NCI-H1105 treated with DMSO at 0.1 percent for 48 hours (cell line): ENCODE results near the gene SRGAP3.

Source experiments
- DNase-seq: peaks from one replicate; lab custom pipeline; 2025; lab: John Stamatoyannopoulos, UW

Gene SRGAP3

DNA sequence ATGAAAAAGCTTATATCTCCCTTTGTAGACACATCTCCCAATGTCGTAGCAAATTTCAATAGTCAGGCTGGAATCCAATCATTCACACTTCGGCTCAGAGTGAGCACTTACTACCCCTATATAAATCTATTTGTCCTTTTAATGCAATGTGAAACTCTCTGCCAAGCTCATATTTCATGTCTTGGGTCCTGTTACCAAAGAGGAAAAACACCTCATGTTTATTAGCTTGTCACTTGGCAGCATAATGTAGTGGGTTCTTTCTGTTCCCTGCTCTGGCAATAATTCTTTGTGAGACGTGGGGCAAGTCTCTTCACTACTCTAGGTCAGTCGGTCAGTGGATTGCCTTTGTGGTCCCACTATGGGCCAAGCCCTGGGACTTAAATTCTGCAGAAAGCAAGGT is 107.1 kb downstream of the SRGAP3 start:
- peak; percentile 8 for DNase-seq

DNA sequence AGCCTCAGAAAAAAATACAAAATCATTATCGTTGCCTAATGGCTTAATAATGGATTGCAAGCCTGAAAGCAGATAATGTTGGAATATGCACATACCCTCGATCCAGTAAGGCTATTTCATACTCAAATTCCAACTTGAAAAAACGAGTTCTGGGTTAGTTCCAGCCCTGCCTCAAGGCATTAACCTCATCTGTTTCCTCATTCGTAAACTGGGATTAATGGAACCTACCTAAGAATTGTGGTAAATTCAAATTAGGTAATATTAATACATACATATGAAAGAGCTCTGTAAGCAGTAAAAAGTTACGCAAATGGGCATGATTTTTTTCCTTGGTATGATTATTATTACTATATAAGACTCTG is 107.5 kb downstream of the SRGAP3 start:
- DNase-seq: no peak

GRCh38 chr3:9139366-9139765 is 110.1 kb downstream of the SRGAP3 start:
- no peak for DNase-seq

GRCh38 chr3:9137676-9138075 is 111.8 kb downstream of the SRGAP3 start:
- DNase-seq: no peak

DNA sequence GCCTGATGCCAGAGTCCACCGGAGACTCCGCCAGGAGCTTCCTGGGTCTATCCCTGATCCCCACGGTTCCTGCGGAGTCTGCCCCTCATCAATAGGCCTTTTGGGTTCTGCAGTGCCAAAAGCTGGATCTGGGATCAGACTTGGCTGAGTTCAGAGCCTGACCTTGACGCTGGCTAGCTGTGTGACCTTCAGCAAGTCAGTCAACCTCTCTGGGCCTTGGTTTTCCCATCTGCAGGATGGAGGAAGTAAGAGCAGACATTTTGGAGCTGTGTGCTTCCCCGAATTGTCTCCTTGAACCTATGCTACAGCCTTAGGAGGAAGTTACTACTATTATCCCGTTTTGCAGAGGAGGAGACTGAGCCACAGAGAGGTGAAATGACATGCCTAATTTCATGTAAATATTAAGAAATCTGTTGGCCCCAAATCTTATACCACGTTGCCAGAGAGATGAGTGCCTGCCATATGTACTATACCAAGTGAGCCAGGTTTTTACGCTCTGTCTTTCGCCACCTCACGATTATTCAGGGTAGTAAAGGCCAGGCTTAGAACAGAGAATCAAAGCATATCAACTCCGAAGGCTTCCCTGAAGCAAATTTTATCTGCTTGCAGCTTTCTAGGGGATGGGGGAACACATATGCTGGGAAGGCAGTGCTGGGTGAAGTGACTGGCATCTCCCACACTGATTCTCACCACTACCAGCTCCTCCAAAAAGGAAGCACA is 112.5 kb downstream of the SRGAP3 start:
- DNase-seq: no peak

DNA sequence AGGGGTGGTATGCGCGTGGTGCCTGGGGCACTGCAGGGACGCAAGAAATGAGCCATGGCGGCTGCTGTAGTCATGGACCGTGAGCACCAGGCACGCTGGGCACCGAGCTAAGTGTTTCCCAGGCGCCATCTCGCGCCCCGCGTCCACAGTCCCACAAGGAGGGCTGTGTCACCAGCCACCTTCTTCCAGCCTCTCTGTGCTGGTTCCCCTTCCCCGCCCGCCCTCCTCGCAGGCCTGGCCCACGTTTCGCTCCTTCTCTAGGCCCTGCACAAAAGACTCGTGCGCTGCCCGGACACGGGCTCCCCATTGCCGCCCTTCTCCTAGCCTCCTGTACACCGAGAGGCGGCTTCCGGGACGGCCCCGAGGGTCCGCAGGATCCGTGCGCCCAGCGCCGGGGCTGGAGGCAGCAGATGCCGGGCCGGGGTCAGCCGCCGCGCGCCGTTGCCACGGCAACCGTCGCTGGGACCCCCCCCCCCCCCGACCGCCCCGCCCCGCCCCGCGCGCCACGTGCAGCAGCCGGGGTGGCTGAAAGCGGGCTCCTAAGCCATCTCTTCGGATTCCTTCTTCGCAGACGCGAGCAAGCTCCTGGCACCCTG is 113.4 kb downstream of the SRGAP3 start:
- DNase-seq: no peak

DNA sequence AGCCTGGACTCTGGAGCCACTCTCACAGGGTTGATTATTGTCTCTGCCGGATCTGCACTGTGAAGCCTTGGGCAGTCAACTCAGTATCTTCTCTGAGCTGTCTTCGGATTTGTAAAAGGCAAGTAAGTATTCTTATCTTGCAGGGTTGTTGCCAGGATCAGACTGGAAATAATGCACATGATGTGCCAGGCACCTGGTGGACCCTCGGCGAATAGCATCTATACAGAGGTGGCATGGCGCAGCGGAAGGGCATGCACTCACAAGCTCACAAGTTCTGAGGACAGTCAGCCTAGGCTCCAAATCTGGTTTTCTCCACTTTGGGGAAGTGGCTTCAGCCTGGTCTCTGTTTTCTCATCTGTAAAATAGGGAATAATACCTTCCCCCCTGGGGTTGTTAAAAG is 113.9 kb downstream of the SRGAP3 start:
- no peak for DNase-seq

DNA sequence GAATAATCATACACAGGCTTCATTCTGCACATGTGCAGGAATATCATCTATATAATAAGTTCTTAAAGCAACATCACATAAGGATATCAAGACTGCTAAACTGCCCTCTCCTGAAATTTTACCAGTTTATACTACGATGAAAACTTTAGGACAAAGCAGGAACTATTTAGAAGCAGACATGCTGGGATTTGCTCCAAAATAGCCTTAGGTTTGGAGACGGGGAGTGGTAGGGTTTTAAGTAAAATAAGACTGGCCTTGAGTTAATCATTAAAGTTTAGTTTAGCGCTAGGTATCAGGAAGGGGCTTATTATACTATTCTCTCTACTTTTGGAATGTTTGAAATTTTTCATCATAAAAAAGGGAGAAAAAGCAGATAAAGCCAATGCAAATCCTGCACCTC is 115.8 kb downstream of the SRGAP3 start:
- DNase-seq: no peak

DNA sequence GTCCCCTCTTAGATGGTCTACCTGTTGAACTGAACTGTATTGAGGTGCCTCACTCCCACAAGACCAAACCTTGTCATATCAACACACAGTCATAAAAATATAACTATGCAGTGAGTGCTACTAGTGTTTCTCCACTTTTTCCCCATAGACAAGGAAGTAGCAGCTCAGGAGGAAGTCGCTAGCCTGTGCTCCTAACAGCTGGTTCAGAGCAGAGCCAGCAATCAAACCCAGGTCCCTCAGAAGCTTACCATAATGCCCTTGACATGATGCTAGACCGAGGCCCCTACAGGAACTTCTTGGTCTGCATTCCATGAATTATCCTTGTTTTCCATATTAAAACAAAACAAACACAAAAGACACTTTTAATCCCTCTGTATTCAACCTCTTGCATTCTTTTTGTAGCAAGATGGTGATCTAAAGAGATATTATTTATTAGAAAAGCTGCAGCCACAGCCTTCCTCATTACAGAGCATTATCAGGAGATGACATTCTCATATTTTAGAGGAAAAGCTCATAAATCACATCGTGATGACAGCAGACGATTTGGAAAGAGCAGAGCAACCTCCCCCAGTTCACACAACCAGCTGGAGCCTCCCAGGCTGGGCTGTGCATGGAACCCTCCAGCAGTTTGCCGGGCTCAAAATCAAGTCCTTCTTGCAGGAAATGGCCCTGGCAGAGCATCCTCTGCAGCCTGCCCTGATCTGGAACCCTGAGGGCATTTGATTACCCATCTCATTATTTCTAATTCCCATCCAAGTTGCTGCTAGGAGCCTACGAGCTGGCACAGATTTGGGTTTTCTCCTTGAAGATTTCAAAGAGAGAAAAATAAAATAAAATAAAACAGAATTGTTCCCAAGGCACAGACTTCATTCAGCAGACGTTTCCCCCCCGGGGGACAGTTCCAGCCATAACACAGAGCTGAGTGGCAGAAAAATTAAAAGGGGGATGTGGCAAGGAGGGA is 118.8 kb downstream of the SRGAP3 start:
- no peak for DNase-seq

DNA sequence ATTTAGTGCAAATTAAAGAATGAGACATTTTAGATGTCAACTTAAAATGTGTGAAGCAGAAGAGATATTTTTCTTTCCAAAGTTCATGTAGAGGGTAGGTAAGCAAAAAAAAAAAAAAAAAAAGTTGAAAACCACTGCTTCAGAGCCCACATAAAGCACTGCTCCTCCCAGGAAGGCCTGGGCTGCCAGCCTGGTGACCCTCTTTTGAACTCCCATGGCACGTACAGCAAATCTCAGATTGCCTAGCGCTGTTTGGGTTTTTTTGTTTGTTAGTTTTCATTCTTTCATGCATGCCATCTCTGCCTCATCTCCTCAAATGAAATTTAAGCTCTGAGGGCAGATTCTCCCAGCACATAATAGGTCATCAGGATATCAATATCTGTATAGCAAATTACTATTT is 120.1 kb downstream of the SRGAP3 start:
- no peak for DNase-seq

DNA sequence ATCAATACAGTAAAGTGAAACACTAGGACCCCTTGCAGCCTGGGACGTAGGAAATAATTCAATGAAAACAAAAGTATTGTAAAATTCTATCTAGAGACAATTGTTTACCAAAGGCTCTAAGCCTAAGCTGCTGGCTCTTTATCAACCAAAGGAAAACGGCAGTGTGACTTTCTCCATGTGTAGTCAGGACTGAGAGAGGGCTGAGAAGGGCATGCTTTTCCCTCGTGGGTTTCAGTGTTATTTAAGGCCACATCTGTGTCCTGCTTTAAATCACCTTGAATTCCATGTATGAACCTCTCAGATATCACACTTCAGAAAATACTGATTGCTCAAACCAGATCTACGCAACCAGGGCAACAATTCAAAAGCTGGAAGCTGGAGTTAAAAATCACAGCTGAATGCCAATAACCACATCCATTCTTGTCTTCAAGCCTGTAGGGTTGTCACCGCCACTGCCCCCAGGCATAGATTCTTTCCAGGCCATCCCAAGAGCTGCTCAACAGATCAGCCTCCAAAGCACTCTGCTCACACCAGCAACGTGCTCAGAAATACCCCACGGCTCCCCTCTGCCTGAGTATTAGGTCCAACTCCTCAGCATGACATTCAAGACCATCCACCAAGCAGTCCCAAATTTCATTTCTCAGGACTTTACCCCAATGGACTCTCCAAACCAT is 124.0 kb downstream of the SRGAP3 start:
- DNase-seq: no peak

DNA sequence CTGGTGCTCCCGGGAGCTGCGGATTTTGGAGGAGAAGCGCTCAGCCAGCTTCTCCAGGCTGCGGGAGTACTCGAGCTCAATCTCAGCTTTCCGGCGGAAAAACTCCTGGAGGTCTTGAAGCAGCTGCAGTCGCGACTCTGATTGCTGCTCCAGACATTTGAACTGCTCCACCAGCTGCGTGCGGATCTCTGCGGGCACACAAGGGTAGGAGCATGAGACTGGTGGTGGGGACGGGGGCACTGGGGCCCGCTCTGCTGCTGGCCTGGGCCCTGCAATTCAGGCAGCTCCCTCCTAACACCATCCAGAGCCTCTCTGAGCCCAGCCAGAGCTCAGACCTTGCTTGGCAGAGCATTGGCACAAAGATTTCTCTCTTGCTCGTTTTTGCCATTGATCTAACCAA is 124.7 kb downstream of the SRGAP3 start:
- no peak for DNase-seq

GRCh38 chr3:9123840-9124239 is 125.6 kb downstream of the SRGAP3 start:
- no peak for DNase-seq

DNA sequence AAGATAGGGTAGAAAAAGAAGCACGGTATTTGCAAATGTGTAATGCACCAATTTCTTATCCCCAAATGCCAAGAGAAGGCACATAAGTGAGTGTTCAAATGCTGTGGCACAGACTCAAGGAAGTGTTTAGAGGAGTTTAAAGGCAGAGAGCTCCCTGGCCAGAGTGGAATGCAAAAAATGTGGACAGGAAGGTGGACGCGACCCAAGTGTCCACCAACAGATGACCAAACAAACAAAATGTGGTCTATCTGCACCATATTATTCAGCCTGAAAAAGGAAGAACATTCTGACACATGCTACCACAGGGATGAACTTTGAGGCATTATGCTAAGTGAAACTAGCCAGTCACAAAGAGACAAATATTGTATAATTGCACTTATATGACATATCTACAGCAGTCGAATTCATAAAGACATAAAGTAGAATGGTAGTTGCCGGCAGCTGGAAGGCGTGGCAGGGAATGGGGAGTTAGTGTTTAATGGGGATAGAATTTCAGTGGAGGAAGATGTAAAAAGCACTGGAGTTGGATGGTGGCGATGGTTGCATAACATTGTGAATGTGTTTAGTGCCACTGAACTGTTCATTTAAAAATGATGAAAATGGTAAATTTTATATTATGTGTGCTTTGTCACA is 126.6 kb downstream of the SRGAP3 start:
- no peak for DNase-seq

GRCh38 chr3:9121366-9122001 is 128.0 kb downstream of the SRGAP3 start:
- no peak for DNase-seq

GRCh38 chr3:9119331-9119730 is 130.1 kb downstream of the SRGAP3 start:
- no peak for DNase-seq

GRCh38 chr3:9118222-9118621 is 131.2 kb downstream of the SRGAP3 start:
- no peak for DNase-seq

DNA sequence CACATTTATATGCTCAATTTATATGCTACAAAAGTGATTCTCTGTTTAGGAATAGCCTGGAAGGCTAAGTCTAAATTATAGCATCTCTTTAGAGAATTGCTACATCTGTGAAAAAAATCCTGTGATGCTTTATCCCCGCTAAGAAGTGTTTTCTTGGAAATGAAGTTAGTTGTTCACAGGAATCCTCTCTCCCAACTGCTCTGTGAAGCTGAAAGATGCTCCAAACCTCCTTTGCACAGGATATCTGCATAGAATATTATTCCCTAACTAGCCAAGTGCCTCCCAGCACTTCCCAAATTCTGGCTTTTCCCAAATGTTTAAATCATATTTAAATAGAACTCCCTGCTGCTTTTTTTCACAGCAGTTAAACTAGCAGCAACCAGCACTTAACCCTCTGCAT is 132.2 kb downstream of the SRGAP3 start:
- DNase-seq: no peak

GRCh38 chr3:9116336-9116735 is 133.1 kb downstream of the SRGAP3 start:
- no peak for DNase-seq

DNA sequence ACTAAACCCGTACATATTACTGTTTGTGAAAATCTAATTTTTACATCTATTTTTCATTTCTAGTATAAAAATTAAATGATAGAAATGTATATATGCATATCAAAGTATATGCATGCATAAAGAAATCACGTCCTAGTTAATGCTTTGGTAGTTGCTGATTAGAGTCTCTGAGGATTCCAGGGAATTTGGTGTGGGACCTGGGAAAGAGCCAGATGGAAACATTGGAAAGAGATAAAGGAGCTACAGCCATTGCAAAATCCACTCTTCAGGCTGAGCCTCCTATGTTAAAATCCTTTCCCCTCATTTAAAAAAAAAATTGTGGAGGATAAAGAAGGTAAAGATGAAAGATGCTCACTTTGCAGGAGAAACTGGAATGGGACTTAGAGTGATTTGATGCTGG is 134.1 kb downstream of the SRGAP3 start:
- DNase-seq: no peak

GRCh38 chr3:9113040-9113439 is 136.4 kb downstream of the SRGAP3 start:
- no peak for DNase-seq
